HEK293 (cell line): ENCODE data around the gene ICAM3.
A peak's percentile ranks its signal among the peaks of the same experiment; 100 is the strongest.

Source experiments
- EGR2 ChIP-seq: fragments of 450-650 bp; formaldehyde crosslinking; IDR thresholded peaks from 2 replicates; pipeline ENCODE4 v1.5.1; 2016; ENCODE audit warnings: low read depth, missing biosample characterization, missing genetic modification characterization
- ELK4 ChIP-seq: IDR thresholded peaks from 2 replicates; pipeline ENCODE4 v1.6.1; 2011; ENCODE audit warnings: mild to moderate bottlenecking, low read depth, low read length, borderline replicate concordance
- PATZ1 ChIP-seq: fragments of 450-650 bp; formaldehyde crosslinking; IDR thresholded peaks from 2 replicates; pipeline ENCODE4 v1.5.1; 2016; ENCODE audit warnings: missing biosample characterization, missing genetic modification characterization
- PRDM10 ChIP-seq: fragments of 450-650 bp; formaldehyde crosslinking; IDR thresholded peaks from 2 replicates; pipeline ENCODE4 v1.5.1; 2016; ENCODE audit warnings: missing biosample characterization, missing genetic modification characterization
- REPIN1 ChIP-seq: fragments of 450-650 bp; formaldehyde crosslinking; IDR thresholded peaks from 2 replicates; pipeline ENCODE4 v1.5.1; 2017; ENCODE audit warnings: missing biosample characterization, missing genetic modification characterization, low read depth
- SCRT2 ChIP-seq: fragments of 450-650 bp; formaldehyde crosslinking; IDR thresholded peaks from 2 replicates; pipeline ENCODE4 v1.5.1; 2016; ENCODE audit warnings: missing biosample characterization, missing genetic modification characterization
- SP2 ChIP-seq: fragments of 450-650 bp; formaldehyde crosslinking; IDR thresholded peaks from 2 replicates; pipeline ENCODE4 v1.5.1; 2016; ENCODE audit warnings: missing biosample characterization, missing genetic modification characterization
- ZBTB21 ChIP-seq: fragments of 450-650 bp; formaldehyde crosslinking; IDR thresholded peaks from 2 replicates; pipeline ENCODE4 v1.5.1; 2017; ENCODE audit warnings: missing biosample characterization, missing genetic modification characterization
- ZBTB48 ChIP-seq: fragments of 450-650 bp; formaldehyde crosslinking; IDR thresholded peaks from 2 replicates; pipeline ENCODE4 v1.5.1; 2016; ENCODE audit warnings: missing biosample characterization, missing genetic modification characterization
- ZBTB6 ChIP-seq: fragments of 450-650 bp; formaldehyde crosslinking; IDR thresholded peaks from 2 replicates; pipeline ENCODE4 v1.5.1; 2017; ENCODE audit warnings: missing biosample characterization, missing genetic modification characterization
- ZFHX2 ChIP-seq: fragments of 450-650 bp; formaldehyde crosslinking; conservative IDR thresholded peaks from 2 replicates; pipeline ENCODE4 v1.5.1; 2016; ENCODE audit warnings: missing biosample characterization, missing genetic modification characterization
- ZNF114 ChIP-seq: fragments of 450-650 bp; formaldehyde crosslinking; IDR thresholded peaks from 2 replicates; pipeline ENCODE4 v1.5.0; 2017; ENCODE audit warnings: missing biosample characterization, missing genetic modification characterization
- ZNF146 ChIP-seq: fragments of 450-650 bp; formaldehyde crosslinking; IDR thresholded peaks from 2 replicates; pipeline ENCODE4 v1.5.1; 2016; ENCODE audit warnings: missing biosample characterization, missing genetic modification characterization
- ZNF169 ChIP-seq: fragments of 450-650 bp; formaldehyde crosslinking; IDR thresholded peaks from 2 replicates; pipeline ENCODE4 v1.5.1; 2016; ENCODE audit warnings: missing biosample characterization, missing genetic modification characterization
- ZNF19 ChIP-seq: fragments of 450-650 bp; formaldehyde crosslinking; IDR thresholded peaks from 2 replicates; pipeline ENCODE4; 2016; ENCODE audit warnings: missing biosample characterization, missing genetic modification characterization, low read depth
- ZNF2 ChIP-seq: fragments of 450-650 bp; formaldehyde crosslinking; IDR thresholded peaks from 2 replicates; pipeline ENCODE4 v1.5.1; 2016; ENCODE audit warnings: missing biosample characterization, missing genetic modification characterization
- ZNF26 ChIP-seq: fragments of 450-650 bp; formaldehyde crosslinking; IDR thresholded peaks from 2 replicates; pipeline ENCODE4 v1.5.1; 2016; ENCODE audit warnings: missing biosample characterization, missing genetic modification characterization
- ZNF391 ChIP-seq: fragments of 450-650 bp; formaldehyde crosslinking; IDR thresholded peaks from 2 replicates; pipeline ENCODE4 v1.5.1; 2016; ENCODE audit warnings: low read depth, missing biosample characterization, missing genetic modification characterization, borderline replicate concordance
- ZNF513 ChIP-seq: fragments of 450-650 bp; IDR thresholded peaks from 2 replicates; pipeline ENCODE4 v1.5.1; 2018; ENCODE audit warnings: missing biosample characterization, missing genetic modification characterization
- ZNF600 ChIP-seq: fragments of 450-650 bp; formaldehyde crosslinking; IDR thresholded peaks from 2 replicates; pipeline ENCODE4 v1.5.1; 2016; ENCODE audit warnings: missing biosample characterization, missing genetic modification characterization
- ZNF645 ChIP-seq: fragments of 450-650 bp; formaldehyde crosslinking; IDR thresholded peaks from 2 replicates; pipeline ENCODE4; 2016; ENCODE audit warnings: missing biosample characterization, missing genetic modification characterization
- ZNF654 ChIP-seq: fragments of 450-650 bp; formaldehyde crosslinking; IDR thresholded peaks from 2 replicates; pipeline ENCODE4 v1.5.1; 2016; ENCODE audit warnings: low read depth, missing biosample characterization, missing genetic modification characterization
- ZNF660 ChIP-seq: fragments of 450-650 bp; IDR thresholded peaks from 2 replicates; pipeline ENCODE4 v1.5.1; 2018; ENCODE audit warnings: missing biosample characterization, mild to moderate bottlenecking, missing genetic modification characterization
- ZNF692 ChIP-seq: fragments of 450-650 bp; formaldehyde crosslinking; IDR thresholded peaks from 2 replicates; pipeline ENCODE4 v1.5.1; 2016; ENCODE audit warnings: missing biosample characterization, missing genetic modification characterization
- ZNF776 ChIP-seq: fragments of 450-650 bp; formaldehyde crosslinking; IDR thresholded peaks from 2 replicates; pipeline ENCODE4 v1.5.0; 2017; ENCODE audit warnings: missing biosample characterization, missing genetic modification characterization, borderline replicate concordance
- ZNF777 ChIP-seq: fragments of 450-650 bp; formaldehyde crosslinking; IDR thresholded peaks from 2 replicates; pipeline ENCODE4 v1.5.1; 2017; ENCODE audit warnings: missing biosample characterization, missing genetic modification characterization, borderline replicate concordance
- ZNF843 ChIP-seq: fragments of 450-650 bp; formaldehyde crosslinking; IDR thresholded peaks from 2 replicates; pipeline ENCODE4 v1.5.1; 2016; ENCODE audit warnings: missing biosample characterization, missing genetic modification characterization

The ICAM3 gene

GRCh38 chr19:10363789-10364281 is 24.4 kb upstream of the ICAM3 start (continued):
- TF ChIP-seq ZNF776 (tag by site-specific recombination), result no peak
- no peak for TF ChIP-seq ZNF391 (tag by site-specific recombination)
- TF ChIP-seq ZNF692, result peak; percentile 49
- TF ChIP-seq SP2 (tag by site-specific recombination), result 0 out of 2 replicates have a peak, but pooled peaks have one; percentile 15
- TF ChIP-seq PATZ1 (tag by site-specific recombination), result peak; percentile 43; the same call in 1 of the 2 replicates
- TF ChIP-seq ELK4, result no peak
- no peak for TF ChIP-seq ZNF114 (tag by site-specific recombination)
- TF ChIP-seq SCRT2, result peak; percentile 69; the same call in 1 of the 2 replicates
- TF ChIP-seq ZNF19 (tag by site-specific recombination), result no peak
- no peak for TF ChIP-seq ZNF654 (tag by site-specific recombination)
- no peak for TF ChIP-seq ZNF169
- TF ChIP-seq ZNF600 (tag by site-specific recombination), result peak; percentile 91
- TF ChIP-seq PRDM10 (tag by site-specific recombination), result peak; percentile 67
- peak; percentile 89 for TF ChIP-seq ZNF660
- no peak for TF ChIP-seq ZNF146 (tag by site-specific recombination)
- TF ChIP-seq ZBTB48 (tag by site-specific recombination), result no peak
- TF ChIP-seq EGR2 (tag by site-specific recombination), result peak; percentile 79
- no peak for TF ChIP-seq ZNF645 (tag by site-specific recombination)
- TF ChIP-seq ZFHX2 (tag by site-specific recombination), result peak; percentile 85
- peak; percentile 73 for TF ChIP-seq ZBTB21
- TF ChIP-seq REPIN1 (tag by site-specific recombination), result no peak
- no peak for TF ChIP-seq ZBTB6 (tag by site-specific recombination)
- no peak for TF ChIP-seq ZNF843 (tag by site-specific recombination)
- TF ChIP-seq ZNF2 (tag by site-specific recombination), result no peak
- TF ChIP-seq ZNF777 (tag by site-specific recombination), result no peak
- TF ChIP-seq ZNF513 (tag by site-specific recombination), result no peak
- no peak for TF ChIP-seq ZNF26
